Measurements from ENCODE around the gene CACNA1C.
"Not testable (repeated sequence)": the region's sequence is repeated elsewhere in the genome, so short reads cannot be mapped to it uniquely, and the experiment has no call there.

Gene CACNA1C

GRCh38 chr12:2124466-2125023, 71.8 kb downstream of the CACNA1C start:
- no peaks in the 10 kb centered on the region for H3K27me3 Mint-ChIP-seq
- no peak overlapping the region for H3K27ac Mint-ChIP-seq
- H3K9me3 Mint-ChIP-seq (ENCODE audit: low read depth): no peaks in the 10 kb centered on the region
- no peaks in the 10 kb centered on the region for H3K4me1 Mint-ChIP-seq (ENCODE audit: low read depth)
- no peaks in the 10 kb centered on the region for H3K36me3 Mint-ChIP-seq
- H3K4me3 Mint-ChIP-seq: no peak overlapping the region

DNA sequence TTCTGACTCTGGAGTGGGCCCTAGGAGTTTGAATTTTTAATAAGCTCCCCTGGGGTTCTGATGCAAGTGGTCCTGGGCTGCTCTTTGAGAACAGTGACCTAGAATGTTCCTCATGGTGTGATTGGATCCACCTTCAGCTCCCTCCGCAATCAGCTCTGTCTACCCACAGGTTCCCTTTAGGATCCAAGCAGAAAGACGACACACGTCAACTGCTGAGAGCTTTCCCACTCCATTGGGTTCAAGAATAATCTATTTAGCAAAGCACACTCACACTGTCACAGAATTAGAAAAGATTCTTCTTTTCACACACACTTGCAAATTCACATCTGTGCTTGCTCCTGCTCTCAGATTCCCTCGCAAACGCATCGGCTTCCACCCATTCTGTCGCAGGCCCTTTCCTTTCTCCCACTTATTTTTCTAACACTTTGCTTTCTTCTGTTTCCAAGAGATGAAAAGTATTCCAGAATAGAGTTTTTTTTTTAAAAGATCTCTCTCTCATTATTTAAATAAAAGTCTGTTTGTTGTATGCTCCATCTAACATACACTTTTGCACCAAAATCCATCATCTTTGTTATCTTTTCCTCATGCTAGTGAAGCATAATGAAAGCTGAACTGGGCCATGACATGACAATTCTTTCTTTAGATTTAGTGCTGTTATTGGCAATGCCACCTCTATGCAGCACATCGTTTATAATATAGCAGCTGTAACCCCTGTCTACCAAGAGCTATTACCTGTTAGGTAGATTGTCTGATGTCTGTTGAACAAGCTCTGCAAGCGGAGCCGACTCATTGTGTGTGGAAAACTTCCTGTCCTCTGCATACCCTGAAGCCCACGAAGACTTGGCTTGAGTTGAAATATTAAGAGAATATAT, 73.1 kb downstream of the CACNA1C start:
- Mint-ChIP-seq H3K27me3 (no peaks in the 10 kb centered on the region), H3K4me1 (ENCODE audit: low read depth) (no peaks in the 10 kb centered on the region), H3K4me3 (no peak overlapping the region), H3K27ac (no peak overlapping the region), H3K36me3 (no peaks in the 10 kb centered on the region), H3K9me3 (ENCODE audit: low read depth) (no peaks in the 10 kb centered on the region)

- Mint-ChIP-seq H3K9me3 (ENCODE audit: low read depth) (no peaks in the 10 kb centered on the region), H3K27ac (no peak overlapping the region), H3K4me3 (no peak overlapping the region), H3K4me1 (ENCODE audit: low read depth) (no peaks in the 10 kb centered on the region), H3K27me3 (no peaks in the 10 kb centered on the region), H3K36me3 (no peaks in the 10 kb centered on the region)
Observed at GRCh38 chr12:2126676-2127406, 74.1 kb downstream of the CACNA1C start.

DNA sequence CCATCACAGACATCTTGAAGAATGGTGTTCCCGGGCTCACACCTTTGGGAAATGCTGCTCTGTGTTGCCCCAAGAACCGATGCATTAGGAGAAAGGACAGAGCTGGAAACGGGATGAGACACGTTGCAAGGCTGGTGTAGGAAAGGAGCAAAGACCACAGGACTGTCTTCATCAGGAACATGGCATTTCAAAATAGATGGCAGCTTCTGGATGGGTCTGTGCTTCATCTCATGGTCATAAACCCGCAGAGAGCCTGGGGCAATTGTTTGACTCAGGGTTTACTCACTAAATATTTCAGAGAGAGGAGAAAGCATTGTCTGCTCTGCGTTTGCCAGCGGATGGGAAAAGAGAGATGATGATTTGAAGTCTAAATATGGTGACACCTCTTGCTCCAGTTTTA, 76.3 kb downstream of the CACNA1C start:
- Mint-ChIP-seq H3K36me3 (no peaks in the 10 kb centered on the region), H3K4me3 (no peak overlapping the region), H3K27me3 (no peaks in the 10 kb centered on the region), H3K27ac (no peak overlapping the region), H3K4me1 (ENCODE audit: low read depth) (no peaks in the 10 kb centered on the region), H3K9me3 (ENCODE audit: low read depth) (no peaks in the 10 kb centered on the region)

GRCh38 chr12:2135661-2136418, 83.1 kb downstream of the CACNA1C start:
- H3K36me3 Mint-ChIP-seq; H3K27me3 Mint-ChIP-seq; H3K9me3 Mint-ChIP-seq (ENCODE audit: low read depth); H3K4me1 Mint-ChIP-seq (ENCODE audit: low read depth); H3K27ac Mint-ChIP-seq; H3K4me3 Mint-ChIP-seq: not testable (repeated sequence)

GRCh38 chr12:2136901-2137300, 84.1 kb downstream of the CACNA1C start:
- Mint-ChIP-seq H3K27me3 (no peaks in the 10 kb centered on the region), H3K4me1 (ENCODE audit: low read depth) (no peaks in the 10 kb centered on the region), H3K36me3 (no peaks in the 10 kb centered on the region), H3K9me3 (ENCODE audit: low read depth) (no peaks in the 10 kb centered on the region), H3K4me3 (no peak overlapping the region), H3K27ac (no peak overlapping the region)

- Mint-ChIP-seq H3K4me1 (ENCODE audit: low read depth) (no peaks in the 10 kb centered on the region), H3K4me3 (no peak overlapping the region), H3K36me3 (no peaks in the 10 kb centered on the region), H3K9me3 (ENCODE audit: low read depth) (no peaks in the 10 kb centered on the region), H3K27ac (no peak overlapping the region), H3K27me3 (no peaks in the 10 kb centered on the region)
Observed at GRCh38 chr12:2137711-2138110, 84.9 kb downstream of the CACNA1C start.

DNA sequence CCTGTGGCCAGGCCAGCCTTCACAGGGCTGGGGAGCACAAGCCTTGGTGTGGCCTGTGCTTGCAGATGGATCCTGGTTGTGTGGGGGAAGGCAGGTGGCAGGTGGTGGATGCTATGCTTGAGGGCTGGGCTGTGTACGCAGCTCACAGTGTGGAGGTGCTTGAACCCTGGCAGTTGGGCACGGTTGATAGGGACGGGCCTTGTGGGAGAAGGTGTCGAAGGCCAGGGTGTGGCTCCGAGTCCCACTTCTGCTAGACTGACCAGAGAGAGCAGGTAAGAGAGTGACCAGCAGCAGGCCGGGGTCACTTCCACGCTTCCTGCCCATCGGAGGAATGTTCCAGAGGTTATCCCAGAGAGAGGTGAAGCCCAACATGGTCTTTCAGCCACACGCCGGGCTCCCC, 85.5 kb downstream of the CACNA1C start:
- no peak overlapping the region for H3K27ac Mint-ChIP-seq

GRCh38 chr12:2138871-2139308, 86.1 kb downstream of the CACNA1C start:
- Mint-ChIP-seq H3K9me3 (ENCODE audit: low read depth) (no peaks in the 10 kb centered on the region), H3K36me3 (no peaks in the 10 kb centered on the region), H3K27ac (no peak overlapping the region), H3K4me1 (ENCODE audit: low read depth) (no peaks in the 10 kb centered on the region), H3K27me3 (no peaks in the 10 kb centered on the region), H3K4me3 (no peak overlapping the region)

More for the DNA sequence above, 85.5 kb downstream of the CACNA1C start:
- Mint-ChIP-seq H3K4me1 (ENCODE audit: low read depth) (no peaks in the 10 kb centered on the region), H3K36me3 (no peaks in the 10 kb centered on the region), H3K9me3 (ENCODE audit: low read depth) (no peaks in the 10 kb centered on the region), H3K4me3 (no peak overlapping the region), H3K27me3 (no peaks in the 10 kb centered on the region)

- Mint-ChIP-seq H3K36me3 (no peaks in the 10 kb centered on the region), H3K4me1 (ENCODE audit: low read depth) (no peaks in the 10 kb centered on the region), H3K9me3 (ENCODE audit: low read depth) (no peaks in the 10 kb centered on the region), H3K27me3 (no peaks in the 10 kb centered on the region), H3K27ac (no peak overlapping the region), H3K4me3 (no peak overlapping the region)
Observed at GRCh38 chr12:2139651-2140050, 86.9 kb downstream of the CACNA1C start.

DNA sequence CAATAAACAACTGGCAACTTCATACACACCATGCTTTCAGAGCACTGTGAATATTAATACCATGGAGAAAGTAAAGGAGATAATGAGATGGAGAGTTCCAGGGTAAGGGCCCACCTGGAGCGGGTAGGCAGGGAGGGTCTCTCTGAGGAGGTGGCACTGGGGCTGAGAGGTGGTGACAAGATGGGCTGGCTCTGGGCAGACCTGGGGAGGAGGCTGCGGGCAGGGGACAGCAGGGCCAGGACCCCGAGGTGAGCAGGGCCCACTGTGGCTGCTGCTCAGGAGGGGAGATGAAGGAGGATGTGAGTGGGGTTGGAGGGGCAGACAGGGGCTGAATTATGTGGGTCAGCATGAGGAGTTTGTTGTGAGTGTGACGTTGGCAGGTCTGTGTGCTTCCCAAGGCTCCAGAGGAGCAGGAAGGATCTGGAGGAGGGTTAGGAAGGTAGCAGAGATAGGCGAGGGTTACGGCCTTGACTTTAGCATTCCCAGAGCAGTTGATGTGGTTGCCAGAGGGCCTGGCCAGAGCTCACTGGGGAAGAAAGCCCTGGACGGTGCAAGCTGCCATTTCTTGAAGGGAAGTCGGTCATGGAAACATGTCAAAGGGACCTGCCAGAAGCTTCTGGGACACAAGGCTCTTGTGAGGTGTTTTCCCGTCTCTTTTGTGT, 88.2 kb downstream of the CACNA1C start:
- H3K27ac Mint-ChIP-seq: no peak overlapping the region
- peaks cover under 1% of the 10 kb centered on the region for H3K27me3 Mint-ChIP-seq
- H3K36me3 Mint-ChIP-seq: no peaks in the 10 kb centered on the region
- H3K9me3 Mint-ChIP-seq (ENCODE audit: low read depth): no peaks in the 10 kb centered on the region
- no peak overlapping the region for H3K4me3 Mint-ChIP-seq
- no peaks in the 10 kb centered on the region for H3K4me1 Mint-ChIP-seq (ENCODE audit: low read depth)

- H3K27ac Mint-ChIP-seq: no peak overlapping the region
- no peak overlapping the region for H3K4me3 Mint-ChIP-seq
- H3K36me3 Mint-ChIP-seq: no peaks in the 10 kb centered on the region
- H3K4me1 Mint-ChIP-seq (ENCODE audit: low read depth): no peaks in the 10 kb centered on the region
- peaks cover 1% of the 10 kb centered on the region for H3K27me3 Mint-ChIP-seq
- no peaks in the 10 kb centered on the region for H3K9me3 Mint-ChIP-seq (ENCODE audit: low read depth)
Observed at GRCh38 chr12:2142068-2142467, 89.3 kb downstream of the CACNA1C start.

- Mint-ChIP-seq H3K36me3 (no peaks in the 10 kb centered on the region), H3K4me1 (ENCODE audit: low read depth) (no peaks in the 10 kb centered on the region), H3K9me3 (ENCODE audit: low read depth) (no peaks in the 10 kb centered on the region), H3K27me3 (peaks cover 7% of the 10 kb centered on the region), H3K27ac (no peak overlapping the region), H3K4me3 (no peak overlapping the region)
Observed at GRCh38 chr12:2144951-2145350, 92.2 kb downstream of the CACNA1C start.

DNA sequence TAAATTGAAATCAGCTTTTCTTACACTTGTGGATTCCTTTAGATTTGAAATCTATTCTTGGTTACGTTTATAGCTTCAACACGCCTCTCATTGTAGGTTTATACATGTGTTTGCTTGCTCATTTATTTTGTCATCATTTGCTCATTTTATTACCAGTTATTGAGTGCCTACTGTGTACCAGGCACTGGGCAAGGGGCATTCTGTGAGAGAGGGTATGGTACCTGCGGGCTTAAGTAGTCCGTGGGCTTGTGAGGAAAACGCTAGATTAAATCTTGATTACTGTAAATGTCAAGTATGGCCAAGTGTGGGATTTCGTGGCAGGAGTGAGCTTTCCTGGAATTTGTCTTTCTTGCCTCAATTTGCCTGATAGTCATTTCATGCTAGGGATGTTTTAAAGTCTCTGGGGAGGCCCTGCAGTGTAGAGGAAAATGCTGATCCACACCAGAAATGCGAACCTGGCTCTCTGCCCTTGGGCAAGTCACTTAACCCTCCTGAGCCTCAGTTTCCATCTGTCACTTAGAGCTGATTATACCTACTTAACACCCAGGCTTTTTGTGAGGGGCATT, 92.7 kb downstream of the CACNA1C start:
- H3K27me3 Mint-ChIP-seq: peaks cover 7% of the 10 kb centered on the region
- no peak overlapping the region for H3K27ac Mint-ChIP-seq
- no peaks in the 10 kb centered on the region for H3K4me1 Mint-ChIP-seq (ENCODE audit: low read depth)

More for the DNA sequence above, 92.7 kb downstream of the CACNA1C start:
- no peaks in the 10 kb centered on the region for H3K36me3 Mint-ChIP-seq
- H3K4me3 Mint-ChIP-seq: no peak overlapping the region
- no peaks in the 10 kb centered on the region for H3K9me3 Mint-ChIP-seq (ENCODE audit: low read depth)

Measured in activated naive CD8-positive, alpha-beta T cell (primary cell).